Nucleus accumbens (tissue), 56 donors: ENCODE data around the gene APLF.

Experiments
- DNase-seq, 56 donors: peaks; one replicate each; lab custom pipeline; 2025; lab: John Stamatoyannopoulos, UW

APLF gene

GRCh38 chr2:68623820-68624219 is 156.4 kb downstream of the APLF start:
- DNase-seq = no peak

GRCh38 chr2:68627615-68628014 is 160.2 kb downstream of the APLF start:
- no peak for DNase-seq
